Measurements from ENCODE around the gene CELF1. TPM values are rescaled to one million over a fixed set of nuclear protein-coding genes. Genes with fewer than 3 reads are reported as not detected.

The CELF1 gene
- total RNA-seq, 4 donors from 2014 or later: 90.3 to 210 (median 101) TPM

GRCh38 chr11:47466701-47467250 lies 86.2 kb downstream of the CELF1 start:
- WGBS: 45% methylated on average over 4 of the region's 4 CpGs
- Histone ChIP-seq H3K9me3 (no peaks in the 10 kb centered on the region), H3K27ac (peak overlapping the region; percentile 63), H3K4me3 (no peak overlapping the region), H3K27me3 (no peaks in the 10 kb centered on the region), H3K36me3 (peaks cover 52% of the 10 kb centered on the region), H3K4me1 (peaks cover 33% of the 10 kb centered on the region)
- no peak for TF ChIP-seq EP300 (IDR thresholded peaks at IDR 0.05)
- TF ChIP-seq, protein P1, sequence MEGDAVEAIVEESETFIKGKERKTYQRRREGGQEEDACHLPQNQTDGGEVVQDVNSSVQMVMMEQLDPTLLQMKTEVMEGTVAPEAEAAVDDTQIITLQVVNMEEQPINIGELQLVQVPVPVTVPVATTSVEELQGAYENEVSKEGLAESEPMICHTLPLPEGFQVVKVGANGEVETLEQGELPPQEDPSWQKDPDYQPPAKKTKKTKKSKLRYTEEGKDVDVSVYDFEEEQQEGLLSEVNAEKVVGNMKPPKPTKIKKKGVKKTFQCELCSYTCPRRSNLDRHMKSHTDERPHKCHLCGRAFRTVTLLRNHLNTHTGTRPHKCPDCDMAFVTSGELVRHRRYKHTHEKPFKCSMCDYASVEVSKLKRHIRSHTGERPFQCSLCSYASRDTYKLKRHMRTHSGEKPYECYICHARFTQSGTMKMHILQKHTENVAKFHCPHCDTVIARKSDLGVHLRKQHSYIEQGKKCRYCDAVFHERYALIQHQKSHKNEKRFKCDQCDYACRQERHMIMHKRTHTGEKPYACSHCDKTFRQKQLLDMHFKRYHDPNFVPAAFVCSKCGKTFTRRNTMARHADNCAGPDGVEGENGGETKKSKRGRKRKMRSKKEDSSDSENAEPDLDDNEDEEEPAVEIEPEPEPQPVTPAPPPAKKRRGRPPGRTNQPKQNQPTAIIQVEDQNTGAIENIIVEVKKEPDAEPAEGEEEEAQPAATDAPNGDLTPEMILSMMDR (IDR thresholded peaks at IDR 0.05): no peak
- TF ChIP-seq POLR2AphosphoS5 (IDR thresholded peaks at IDR 0.05): no peak
- no peak for TF ChIP-seq POLR2A (IDR thresholded peaks at IDR 0.05)
- no peak for DNase-seq (ENCODE audit: low spot score in 2 of 2)

DNA sequence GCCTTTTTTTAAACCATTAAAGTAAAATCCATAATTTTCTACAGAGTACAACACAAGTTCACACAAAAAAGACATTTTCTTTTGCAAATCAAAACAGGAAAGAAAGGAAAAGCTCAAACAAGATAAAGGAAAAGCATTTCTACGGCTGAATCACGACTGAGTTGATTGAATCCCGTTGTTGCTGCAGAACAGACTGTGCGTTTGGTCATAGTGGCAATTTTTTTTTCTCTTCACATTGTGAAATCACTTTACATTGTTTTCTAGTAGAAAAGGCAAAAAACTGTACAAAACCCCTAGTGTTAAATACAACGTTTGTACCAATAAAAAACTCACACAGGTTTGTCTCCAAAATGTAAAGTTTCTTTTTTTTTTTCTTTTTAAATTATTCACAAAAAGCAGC lies 86.7 kb downstream of the CELF1 start:
- WGBS: 56% methylated on average over 5 of the region's 5 CpGs
- DNase-seq (ENCODE audit: low spot score in 2 of 2): no peak
- H3K4me1 ChIP-seq: peaks cover 33% of the 10 kb centered on the region
- no peaks in the 10 kb centered on the region for H3K9me3 ChIP-seq
- H3K4me3 ChIP-seq: no peak overlapping the region
- H3K27me3 ChIP-seq: no peaks in the 10 kb centered on the region
- no peak for TF ChIP-seq POLR2A (IDR thresholded peaks at IDR 0.05)
- no peak for TF ChIP-seq POLR2AphosphoS5 (IDR thresholded peaks at IDR 0.05)
- TF ChIP-seq EP300 (IDR thresholded peaks at IDR 0.05): no peak
- TF ChIP-seq, protein P1 (IDR thresholded peaks at IDR 0.05): no peak
- H3K36me3 ChIP-seq: peaks cover 46% of the 10 kb centered on the region
- H3K27ac ChIP-seq: peak overlapping the region; percentile 63

DNA sequence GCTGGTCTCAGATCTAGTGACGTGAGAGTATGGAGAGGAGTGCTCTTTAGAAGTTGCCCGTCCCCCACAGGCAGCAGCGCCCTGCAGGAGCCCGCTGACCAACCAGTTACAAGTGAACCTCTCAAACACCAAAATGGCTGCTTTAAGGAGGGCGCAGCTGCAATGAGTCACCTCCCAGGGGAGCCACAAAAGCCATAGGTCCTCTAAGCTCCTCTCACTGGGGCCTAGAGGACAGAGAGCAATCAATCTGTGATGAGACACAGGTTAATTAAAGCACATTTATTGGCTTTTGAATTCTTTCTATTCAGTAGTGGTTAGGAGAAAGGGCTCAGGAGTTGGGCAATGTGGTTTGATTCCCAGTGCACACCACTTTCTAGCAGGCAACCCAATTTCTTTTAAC lies 88.4 kb downstream of the CELF1 start:
- TF ChIP-seq, protein P1 (IDR thresholded peaks at IDR 0.05): no peak
- no peak for TF ChIP-seq POLR2AphosphoS5 (IDR thresholded peaks at IDR 0.05)
- TF ChIP-seq EP300 (IDR thresholded peaks at IDR 0.05): no peak
- TF ChIP-seq POLR2A (IDR thresholded peaks at IDR 0.05): no peak
- no peaks in the 10 kb centered on the region for H3K27me3 ChIP-seq
- 87% methylated on average over 5 of the region's 5 CpGs for WGBS
- H3K36me3 ChIP-seq: peaks cover 31% of the 10 kb centered on the region
- no peak overlapping the region for H3K4me3 ChIP-seq
- DNase-seq (ENCODE audit: low spot score in 2 of 2): no peak
- peaks cover 33% of the 10 kb centered on the region for H3K4me1 ChIP-seq
- H3K27ac ChIP-seq: no peak overlapping the region
- H3K9me3 ChIP-seq: no peaks in the 10 kb centered on the region

- TF ChIP-seq POLR2AphosphoS5 (IDR thresholded peaks at IDR 0.05) (no peak), EP300 (IDR thresholded peaks at IDR 0.05) (no peak), POLR2A (IDR thresholded peaks at IDR 0.05) (no peak)
- TF ChIP-seq, protein P1 (IDR thresholded peaks at IDR 0.05): no peak
- H3K27me3 ChIP-seq: no peaks in the 10 kb centered on the region
- H3K36me3 ChIP-seq: peaks cover 27% of the 10 kb centered on the region
- H3K9me3 ChIP-seq: no peaks in the 10 kb centered on the region
- 78% methylated on average over 7 of the region's 7 CpGs for WGBS
- no peak overlapping the region for H3K27ac ChIP-seq
- no peak for DNase-seq (ENCODE audit: low spot score in 2 of 2)
- H3K4me1 ChIP-seq: peaks cover 13% of the 10 kb centered on the region
- no peak overlapping the region for H3K4me3 ChIP-seq
Observed at GRCh38 chr11:47461876-47462275, 91.1 kb downstream of the CELF1 start.

DNA sequence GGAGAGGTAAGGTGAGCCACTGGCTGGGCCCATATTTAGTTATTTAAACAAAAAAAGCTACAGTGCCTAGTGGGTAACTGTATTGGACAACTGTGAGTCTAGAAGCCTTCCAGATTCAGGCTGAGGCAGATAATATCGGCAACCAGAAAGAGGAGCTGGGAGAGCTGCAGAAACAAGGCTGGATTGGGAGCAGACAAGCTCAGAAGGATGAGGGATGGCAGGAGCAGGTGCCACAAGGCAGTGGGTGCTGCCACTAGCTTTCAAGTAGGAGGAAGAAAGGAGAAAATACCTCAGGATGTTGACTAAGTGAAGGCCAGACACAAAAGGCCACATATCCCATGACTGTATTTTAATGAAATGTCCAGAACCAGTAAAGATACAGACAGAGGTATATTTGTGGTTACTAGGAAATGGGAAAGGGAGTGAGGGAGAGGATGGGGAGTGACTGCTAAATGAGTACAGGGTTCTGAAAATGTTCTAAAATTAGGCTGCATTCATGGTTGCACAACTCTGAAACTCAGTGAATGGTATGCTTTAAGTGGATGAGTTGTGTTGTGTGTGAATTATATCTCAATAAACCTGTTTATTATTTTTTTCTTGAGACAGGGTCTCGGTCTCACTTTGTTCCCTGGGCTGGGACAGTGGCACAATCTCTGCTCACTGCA lies 92.2 kb downstream of the CELF1 start:
- H3K4me3 ChIP-seq: no peak overlapping the region
- TF ChIP-seq, protein P1 (IDR thresholded peaks at IDR 0.05): no peak
- TF ChIP-seq POLR2A (IDR thresholded peaks at IDR 0.05) (no peak), EP300 (IDR thresholded peaks at IDR 0.05) (no peak), POLR2AphosphoS5 (IDR thresholded peaks at IDR 0.05) (no peak)
- H3K4me1 ChIP-seq: peaks cover 9% of the 10 kb centered on the region
- DNase-seq (ENCODE audit: low spot score in 2 of 2): no peak
- 90% methylated on average over 2 of the region's 2 CpGs for WGBS
- H3K27me3 ChIP-seq: no peaks in the 10 kb centered on the region
- H3K27ac ChIP-seq: no peak overlapping the region
- no peaks in the 10 kb centered on the region for H3K9me3 ChIP-seq
- H3K36me3 ChIP-seq: peaks cover 27% of the 10 kb centered on the region
